Activated naive CD4-positive, alpha-beta T cell treated with anti-CD3 and anti-CD28 coated beads for 36 hours (primary cell): ENCODE results near the gene FLCN. TPM values are rescaled to one million over a fixed set of nuclear protein-coding genes. Genes with fewer than 3 reads are reported as not detected.

ENCODE experiments used
- CTCF ChIA-PET: fragments of 350-600 bp; sonication (Branson Sonifier 250); formaldehyde crosslinking; loops from one replicate; lab custom pipeline; 2021; ENCODE audit warnings: antibody characterized with exemption; lab: Charles Lee
- DNase-seq: peaks from one replicate; pipeline ENCODE4 v3.0.0-alpha.2; 2020
- H3K27ac Mint-ChIP-seq: one replicate; pipeline ENCODE4 v1.8.0; 2021; ENCODE audit warnings: mild to moderate bottlenecking, mixed read lengths
- H3K27me3 Mint-ChIP-seq: one replicate; pipeline ENCODE4 v1.8.0; 2021; ENCODE audit warnings: low read depth, mixed read lengths
- H3K36me3 Mint-ChIP-seq: one replicate; pipeline ENCODE4 v1.8.0; 2021; ENCODE audit warnings: low read depth, mixed read lengths
- H3K4me1 Mint-ChIP-seq: one replicate; pipeline ENCODE4 v1.8.0; 2021; ENCODE audit warnings: low read depth, mixed read lengths
- H3K4me3 Mint-ChIP-seq: one replicate; pipeline ENCODE4 v1.8.0; 2021; ENCODE audit warnings: mild to moderate bottlenecking, moderate library complexity, mixed read lengths
- H3K9me3 Mint-ChIP-seq: one replicate; pipeline ENCODE4 v1.8.0; 2021; ENCODE audit warnings: mixed read lengths
- intact Hi-C: fragments of 100-400 bp; cut with micrococcal nuclease; formaldehyde crosslinking; loops from one replicate; pipeline ENCODE4 v1.15.1; 2023
- total RNA-seq, 2 experiments: library from RNA; stranded (reverse); gene quantifications; one replicate each; pipeline ENCODE4 v1.2.3, GENCODE V29; 2021

Gene FLCN
- total RNA-seq, 2 experiments from 2014 or later: 17.5 to 18.4 TPM

DNA sequence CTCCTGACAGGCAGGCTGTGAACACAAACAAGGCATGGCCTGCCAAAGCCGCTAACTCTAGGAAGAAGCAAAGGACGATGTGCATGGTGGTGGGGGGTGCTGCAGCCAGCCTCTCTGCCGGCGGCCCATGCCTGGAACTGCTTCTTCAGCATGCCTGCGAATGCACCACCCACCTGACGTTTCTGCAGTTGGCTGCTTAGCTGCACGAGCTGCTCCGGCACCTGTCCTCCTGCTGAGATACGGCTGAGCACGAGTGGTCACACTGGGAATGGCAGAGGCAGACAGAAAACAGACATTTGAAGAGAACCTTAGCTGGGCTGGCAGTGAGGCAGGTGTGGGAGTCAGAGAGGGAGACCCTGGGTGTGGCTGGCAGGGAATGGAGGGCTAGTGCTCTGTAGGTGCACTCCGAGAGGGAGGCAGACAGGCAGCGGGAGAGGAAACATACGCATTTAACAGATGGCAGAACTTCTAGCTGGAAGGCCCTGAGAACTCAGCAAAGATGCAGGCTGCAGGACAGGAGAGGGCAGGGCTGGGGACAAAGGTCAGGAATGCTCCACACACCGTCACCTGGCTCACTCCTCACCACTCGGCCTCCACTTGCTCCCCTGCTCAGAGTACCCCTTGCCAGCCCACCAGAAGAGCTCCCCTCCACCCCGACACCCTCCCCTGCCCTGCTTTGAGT, 5.2 kb downstream of the FLCN start:
- H3K4me3 Mint-ChIP-seq: no peak overlapping the region
- no peak overlapping the region for H3K27ac Mint-ChIP-seq
- peaks cover 13% of the 10 kb centered on the region for H3K4me1 Mint-ChIP-seq
- H3K9me3 Mint-ChIP-seq: no peaks in the 10 kb centered on the region
- DNase-seq: no peak
- H3K36me3 Mint-ChIP-seq: peaks cover 5% of the 10 kb centered on the region
- CTCF ChIA-PET: interaction anchor here (1.0 kb wide), 1 partner anchor 39 kb away, joined by 3 read pairs; no protein-coding TSS in a partner anchor
- intact Hi-C loops: loop anchor here (10.0 kb wide), 1 partner anchor 227 kb away; no protein-coding TSS in a partner anchor
- H3K27me3 Mint-ChIP-seq: no peaks in the 10 kb centered on the region

- Mint-ChIP-seq H3K4me1 (no peaks in the 10 kb centered on the region), H3K36me3 (peaks cover 13% of the 10 kb centered on the region), H3K27me3 (no peaks in the 10 kb centered on the region), H3K4me3 (no peak overlapping the region), H3K9me3 (no peaks in the 10 kb centered on the region), H3K27ac (no peak overlapping the region)
- CTCF ChIA-PET: interaction anchor here (1.1 kb wide), 1 partner anchor 89 kb away, joined by 3 read pairs; no protein-coding TSS in a partner anchor
- no peak for DNase-seq
- intact Hi-C loops: loop anchor here (10.0 kb wide), 1 partner anchor 225 kb away; no protein-coding TSS in a partner anchor
Observed at GRCh38 chr17:17229416-17230384, 7.3 kb downstream of the FLCN start.

GRCh38 chr17:17228521-17229279, 8.3 kb downstream of the FLCN start:
- Mint-ChIP-seq H3K36me3 (peaks cover 14% of the 10 kb centered on the region), H3K27ac (no peak overlapping the region)
- intact Hi-C loops: no loop called here

DNA sequence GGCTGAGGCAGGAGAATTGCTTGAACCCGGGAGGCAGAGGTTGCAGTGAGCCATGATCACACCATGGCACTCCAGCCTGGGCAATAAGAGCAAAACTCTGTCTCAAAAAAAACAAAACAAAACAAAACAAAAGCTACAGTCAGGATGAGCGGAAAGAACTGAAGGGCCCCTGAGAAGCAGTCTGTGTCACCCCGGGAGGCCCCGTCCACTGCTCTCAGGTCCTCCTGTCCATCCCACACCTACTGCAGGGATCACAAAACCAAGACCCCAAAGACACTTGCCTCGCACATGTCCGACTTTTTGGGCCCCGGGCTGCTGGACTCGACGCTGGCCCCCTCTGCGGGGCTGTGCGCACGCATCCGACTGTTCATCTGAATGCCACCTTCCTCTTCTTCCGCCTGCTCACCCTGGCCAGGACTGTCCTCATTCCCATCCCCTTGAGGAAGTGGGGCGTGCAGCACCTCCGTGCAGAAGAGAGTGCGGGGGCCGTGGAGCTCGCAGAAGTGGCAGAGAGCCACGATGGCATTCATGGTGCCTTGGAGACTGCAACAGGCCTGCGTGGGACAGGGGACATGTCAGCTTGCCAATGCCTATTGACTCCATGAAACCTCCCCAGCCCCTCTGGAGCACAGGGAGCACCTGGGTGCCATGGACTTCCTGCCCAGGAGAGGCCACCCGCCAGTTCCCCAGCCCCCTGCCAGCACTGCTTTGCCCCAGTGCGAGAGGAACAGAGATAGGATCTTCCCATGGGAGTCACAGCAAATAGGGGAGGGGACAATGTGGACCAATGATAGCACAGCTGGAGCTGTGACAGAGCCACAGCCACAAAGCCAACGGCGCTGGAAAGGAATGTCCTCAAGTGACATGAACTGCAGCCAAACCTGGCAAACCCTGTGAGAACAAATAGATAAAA, 9.1 kb downstream of the FLCN start:
- Mint-ChIP-seq H3K27ac (no peak overlapping the region), H3K9me3 (no peaks in the 10 kb centered on the region), H3K4me1 (no peaks in the 10 kb centered on the region), H3K4me3 (no peak overlapping the region), H3K27me3 (no peaks in the 10 kb centered on the region), H3K36me3 (peaks cover 17% of the 10 kb centered on the region)
- no peak for DNase-seq
- intact Hi-C loops: no loop called here
- CTCF ChIA-PET: interaction anchor here (1.1 kb wide), 1 partner anchor 87 kb away, joined by 3 read pairs; no protein-coding TSS in a partner anchor

More at GRCh38 chr17:17228521-17229279, 8.3 kb downstream of the FLCN start:
- Mint-ChIP-seq H3K4me3 (no peak overlapping the region), H3K9me3 (no peaks in the 10 kb centered on the region), H3K4me1 (no peaks in the 10 kb centered on the region), H3K27me3 (no peaks in the 10 kb centered on the region)
- CTCF ChIA-PET: interaction anchor here (1.1 kb wide), 1 partner anchor 88 kb away, joined by 3 read pairs; no protein-coding TSS in a partner anchor
- DNase-seq: no peak

GRCh38 chr17:17226451-17227265, 10.3 kb downstream of the FLCN start:
- CTCF ChIA-PET: interaction anchor here (0.8 kb wide), 1 partner anchor 479 kb away, joined by 5 read pairs; no protein-coding TSS in a partner anchor
- H3K27ac Mint-ChIP-seq: no peak overlapping the region
- no peaks in the 10 kb centered on the region for H3K27me3 Mint-ChIP-seq
- no peaks in the 10 kb centered on the region for H3K9me3 Mint-ChIP-seq
- H3K4me3 Mint-ChIP-seq: no peak overlapping the region
- no peaks in the 10 kb centered on the region for H3K4me1 Mint-ChIP-seq
- intact Hi-C loops: no loop called here
- no peak for DNase-seq
- peaks cover 15% of the 10 kb centered on the region for H3K36me3 Mint-ChIP-seq

DNA sequence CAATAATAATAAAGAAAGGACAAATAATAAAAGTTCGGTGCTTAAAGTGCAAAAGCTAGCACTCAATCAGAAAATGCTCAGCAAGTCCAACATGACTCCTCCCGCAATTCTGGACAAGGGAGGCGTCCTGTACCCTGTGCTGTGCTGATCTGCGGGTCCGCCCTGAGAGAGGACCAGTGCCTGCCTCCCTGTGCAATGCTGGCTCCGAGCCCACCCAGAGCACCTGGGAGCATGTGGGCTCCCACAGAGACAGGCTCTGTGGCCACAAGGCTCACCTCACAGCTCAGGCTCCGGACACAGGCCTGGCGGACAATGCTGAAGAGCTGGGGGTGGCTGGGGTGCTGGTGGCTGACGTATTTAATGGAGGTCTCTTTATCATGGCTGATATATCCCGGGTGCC, 11.1 kb downstream of the FLCN start:
- intact Hi-C loops: no loop called here
- CTCF ChIA-PET: interaction anchor here (0.8 to 1.3 kb wide), 3 partner anchors 10 to 480 kb away, joined by 3 to 5 read pairs (median 3); partner anchors contain the start of gene FLCN
- Mint-ChIP-seq H3K9me3 (no peaks in the 10 kb centered on the region), H3K4me3 (no peak overlapping the region), H3K36me3 (peaks cover 19% of the 10 kb centered on the region), H3K27ac (no peak overlapping the region), H3K4me1 (no peaks in the 10 kb centered on the region), H3K27me3 (no peaks in the 10 kb centered on the region)
- no peak for DNase-seq

DNA sequence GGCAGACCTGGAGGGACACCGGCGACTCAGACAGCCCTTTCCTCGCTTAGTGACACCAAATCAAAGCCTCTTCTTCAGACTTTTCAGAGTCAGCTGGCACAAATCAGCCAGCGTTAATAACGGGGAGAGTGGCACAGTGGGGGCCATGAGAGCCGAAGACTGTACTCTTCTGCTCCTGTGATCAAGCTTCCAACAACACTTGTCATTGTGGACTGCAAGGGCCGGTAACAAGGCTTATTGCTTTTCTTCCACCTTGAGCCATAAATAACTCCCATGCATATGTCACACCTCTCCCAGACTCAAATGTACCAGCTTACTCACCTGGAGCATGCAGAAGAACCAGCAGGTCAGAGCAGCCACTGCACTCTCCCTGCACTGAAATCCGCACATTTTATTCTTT, 12.8 kb downstream of the FLCN start:
- no peak for DNase-seq
- Mint-ChIP-seq H3K36me3 (peaks cover 19% of the 10 kb centered on the region), H3K9me3 (no peaks in the 10 kb centered on the region), H3K4me1 (no peaks in the 10 kb centered on the region), H3K27ac (no peak overlapping the region), H3K4me3 (no peak overlapping the region), H3K27me3 (no peaks in the 10 kb centered on the region)
- CTCF ChIA-PET: interaction anchor here (0.6 kb wide), 1 partner anchor 151 kb away, joined by 3 read pairs; no protein-coding TSS in a partner anchor
- intact Hi-C loops: no loop called here

DNA sequence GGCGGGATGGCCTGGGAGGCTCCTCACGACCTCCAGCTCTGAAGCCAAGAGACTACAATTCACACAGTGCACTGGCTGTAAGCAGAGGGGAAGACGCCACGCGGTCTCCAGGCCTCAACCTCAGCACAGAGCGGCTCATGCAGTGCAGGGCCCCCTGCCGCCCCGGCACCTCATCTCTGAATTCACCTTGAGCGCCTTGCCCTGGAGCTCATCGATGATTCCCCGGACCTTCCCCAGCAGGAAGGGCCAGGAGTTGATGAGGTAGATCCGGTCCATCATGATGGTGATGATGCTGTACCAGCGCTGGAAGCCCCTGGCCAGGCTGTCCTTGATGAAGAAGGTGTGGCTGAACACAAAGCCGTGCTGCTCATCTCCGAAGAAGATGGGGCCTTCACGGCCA, 13.2 kb downstream of the FLCN start:
- DNase-seq: no peak
- H3K27me3 Mint-ChIP-seq: no peaks in the 10 kb centered on the region
- no peak overlapping the region for H3K27ac Mint-ChIP-seq
- peaks cover 19% of the 10 kb centered on the region for H3K36me3 Mint-ChIP-seq
- CTCF ChIA-PET: no interaction called here
- H3K4me3 Mint-ChIP-seq: no peak overlapping the region
- H3K9me3 Mint-ChIP-seq: no peaks in the 10 kb centered on the region
- no peaks in the 10 kb centered on the region for H3K4me1 Mint-ChIP-seq
- intact Hi-C loops: no loop called here

DNA sequence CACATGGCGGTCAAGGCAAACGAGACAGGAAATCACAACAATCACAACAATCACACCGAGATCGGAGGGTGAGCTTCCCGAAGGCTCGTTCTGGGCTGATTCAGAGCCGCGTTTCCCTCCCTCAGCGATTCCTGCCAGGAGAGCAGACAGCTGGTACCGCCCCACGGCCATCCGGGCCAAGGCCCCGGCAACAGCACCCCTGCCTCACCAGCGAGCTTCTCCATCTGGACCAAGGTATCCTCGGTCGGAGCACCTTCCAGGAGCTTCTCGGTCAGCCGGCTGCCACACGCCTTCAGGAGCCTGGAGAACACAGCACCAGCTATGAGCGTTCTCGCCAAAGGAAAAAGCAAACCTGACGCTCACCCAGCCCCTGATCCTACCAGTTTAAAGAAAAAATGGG, 15.6 kb downstream of the FLCN start:
- H3K4me3 Mint-ChIP-seq: no peak overlapping the region
- intact Hi-C loops: no loop called here

GRCh38 chr17:17220529-17220928, 16.4 kb downstream of the FLCN start:
- intact Hi-C loops: no loop called here
- Mint-ChIP-seq H3K9me3 (no peaks in the 10 kb centered on the region), H3K36me3 (peaks cover 18% of the 10 kb centered on the region), H3K4me1 (no peaks in the 10 kb centered on the region), H3K4me3 (no peak overlapping the region), H3K27me3 (no peaks in the 10 kb centered on the region), H3K27ac (peak overlapping the region; percentile 41)
- CTCF ChIA-PET: interaction anchor here (0.7 kb wide), 1 partner anchor 8 kb away, joined by 3 read pairs; no protein-coding TSS in a partner anchor
- no peak for DNase-seq

More for the DNA sequence above, 15.6 kb downstream of the FLCN start:
- no peak for DNase-seq
- H3K27ac Mint-ChIP-seq: no peak overlapping the region
- CTCF ChIA-PET: interaction anchor here (0.7 kb wide), 1 partner anchor 9 kb away, joined by 3 read pairs; no protein-coding TSS in a partner anchor
- peaks cover 17% of the 10 kb centered on the region for H3K36me3 Mint-ChIP-seq
- no peaks in the 10 kb centered on the region for H3K9me3 Mint-ChIP-seq
- no peaks in the 10 kb centered on the region for H3K4me1 Mint-ChIP-seq
- H3K27me3 Mint-ChIP-seq: no peaks in the 10 kb centered on the region
